Cerebellar cortex (tissue), 1 donor: ENCODE results near the gene SASS6.
"Not testable (repeated sequence)": the region's sequence is repeated elsewhere in the genome, so short reads cannot be mapped to it uniquely, and the experiment has no call there.

Source experiments
- DNase-seq: peaks from one replicate; pipeline ENCODE4 v3.0.0-alpha.2; 2015; ENCODE audit warnings: low spot score

SASS6 gene

GRCh38 chr1:100047235-100047708 is 85.5 kb downstream of the SASS6 start:
- DNase-seq: not testable (repeated sequence)

- DNase-seq: no peak
Observed at GRCh38 chr1:100045206-100045605, 87.5 kb downstream of the SASS6 start.

- DNase-seq: no peak
Observed at GRCh38 chr1:100039591-100039990, 93.1 kb downstream of the SASS6 start.

DNA sequence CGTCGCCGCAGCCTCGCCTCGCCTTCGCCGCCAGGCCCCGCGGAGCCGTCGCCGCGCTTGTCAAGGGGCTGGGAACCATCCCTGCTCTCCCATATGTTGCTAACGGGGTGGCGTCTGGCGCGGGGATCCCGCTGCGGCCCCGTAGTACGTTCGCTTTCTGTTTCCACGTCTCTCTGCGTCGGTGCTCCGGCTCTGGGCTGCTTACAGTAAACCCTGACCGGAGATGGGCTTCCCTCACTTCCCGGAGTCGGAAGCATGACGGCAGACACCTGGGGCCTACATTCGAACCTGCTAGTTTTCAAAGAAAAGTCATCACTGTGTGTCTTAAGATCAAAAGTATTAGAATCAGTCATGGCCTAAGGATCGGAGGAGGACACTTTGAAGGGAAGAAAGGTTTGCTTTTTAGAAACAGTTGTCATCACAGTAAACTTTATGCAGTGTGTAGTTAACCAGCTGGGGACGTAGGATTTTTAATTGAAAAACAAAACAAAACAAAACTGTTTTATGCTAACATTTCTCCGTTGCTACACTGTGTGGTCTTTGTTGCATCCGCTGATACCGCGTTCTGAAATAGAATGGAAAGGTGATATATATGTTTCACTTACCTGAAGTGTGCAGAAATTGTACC is 94.0 kb downstream of the SASS6 start:
- DNase-seq: peak; percentile 61

- peak; percentile 82 for DNase-seq
Observed at GRCh38 chr1:100037927-100038659, 94.6 kb downstream of the SASS6 start.

GRCh38 chr1:100037656-100037926 is 95.1 kb downstream of the SASS6 start:
- no peak for DNase-seq

DNA sequence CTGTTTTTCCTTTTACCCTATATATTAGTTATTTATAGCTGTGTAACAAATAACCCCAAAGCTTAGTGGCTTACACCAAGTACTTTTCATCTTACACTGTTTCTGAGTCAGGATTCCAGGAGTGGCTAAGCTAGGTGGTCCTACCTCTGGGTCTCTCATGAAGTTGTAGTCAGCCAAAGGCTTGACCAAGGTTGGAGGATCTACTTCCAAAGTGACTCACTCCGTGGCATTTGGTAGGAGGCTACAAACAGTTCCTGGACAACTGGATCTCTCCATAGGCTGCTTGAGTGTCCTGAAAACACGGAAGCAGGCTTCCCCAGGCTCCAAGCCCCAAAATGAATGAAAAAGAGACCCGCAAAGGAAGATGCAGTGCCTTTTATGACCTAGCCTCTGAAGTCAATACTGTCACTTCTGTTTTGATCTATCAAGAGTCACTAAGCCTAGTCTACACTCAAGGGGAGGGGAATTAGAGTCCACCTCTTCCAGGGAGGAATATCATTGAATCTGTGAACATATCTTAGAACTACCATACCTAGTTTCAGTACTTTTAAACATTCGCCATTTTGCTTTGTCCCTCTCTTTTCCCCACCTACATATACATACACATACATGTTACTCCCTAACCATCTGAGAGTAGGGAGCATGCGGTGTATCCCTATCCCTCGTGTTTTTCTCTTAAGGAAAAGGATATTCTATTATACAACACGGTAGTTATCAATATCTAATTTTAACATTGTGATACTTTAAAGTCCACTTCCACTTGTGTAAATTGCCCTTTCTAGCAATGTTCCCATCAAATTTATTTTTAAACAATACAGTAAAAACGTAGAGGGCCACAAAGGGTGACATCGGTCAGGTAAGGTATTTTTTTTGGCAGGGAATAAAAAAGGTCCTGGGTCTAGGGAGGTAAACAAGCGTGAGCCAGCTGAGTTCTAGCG is 95.7 kb downstream of the SASS6 start:
- DNase-seq: peak; percentile 31

DNA sequence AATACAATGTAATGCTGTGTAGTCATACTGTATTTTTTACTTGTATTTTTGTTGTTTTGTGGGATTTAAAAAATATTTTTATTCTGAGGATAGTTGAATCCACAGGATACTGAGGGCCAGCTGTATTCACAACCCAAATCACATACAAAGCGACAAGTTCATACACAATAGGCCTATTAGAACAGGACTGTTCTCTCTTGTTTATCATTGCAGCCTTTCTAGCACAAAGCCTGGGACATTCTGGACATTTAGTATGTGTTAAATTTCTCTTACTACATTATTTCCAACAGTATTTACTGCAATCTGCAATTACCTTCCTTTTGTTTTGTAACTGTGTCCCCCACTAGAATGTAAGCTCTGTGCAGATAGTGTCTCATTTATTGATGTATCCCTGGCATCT is 97.5 kb downstream of the SASS6 start:
- no peak for DNase-seq

DNA sequence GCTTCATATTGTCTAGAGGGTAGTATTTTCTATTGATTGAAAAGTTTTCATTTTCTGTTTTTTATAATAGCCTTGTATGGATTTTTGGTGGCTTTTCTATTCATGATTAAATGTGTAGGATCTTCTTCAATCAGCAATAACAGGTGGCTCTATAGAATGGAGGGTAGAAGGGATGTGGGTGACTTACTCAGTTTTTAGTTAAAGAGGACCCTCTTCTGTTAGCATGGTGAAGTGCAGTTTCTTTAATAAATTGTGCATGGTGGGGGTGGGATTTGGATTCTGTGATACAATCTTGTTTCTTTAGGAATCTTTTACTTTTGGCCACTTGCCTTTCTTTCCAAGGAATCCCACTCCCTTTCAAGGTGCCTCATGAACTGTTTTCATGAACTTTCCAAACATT is 98.3 kb downstream of the SASS6 start:
- peak; percentile 44 for DNase-seq
